ENCODE data around the gene PRKAB1. TPM values are rescaled to one million over a fixed set of nuclear protein-coding genes. Genes with fewer than 3 reads are reported as not detected.

The PRKAB1 gene
- total RNA-seq, 1 donor from 2014 or later = 22.7 TPM

- Mint-ChIP-seq H3K4me3 (ENCODE audit: unreplicated experiment) (no peak overlapping the region), H3K9me3 (ENCODE audit: unreplicated experiment) (no peaks in the 10 kb centered on the region), H3K4me1 (ENCODE audit: low read depth, unreplicated experiment) (peaks cover 4% of the 10 kb centered on the region), H3K36me3 (ENCODE audit: low read depth, unreplicated experiment) (no peaks in the 10 kb centered on the region), H3K27me3 (ENCODE audit: low read depth, unreplicated experiment) (no peaks in the 10 kb centered on the region), H3K27ac (ENCODE audit: unreplicated experiment) (no peak overlapping the region)
- H3K4me1 ChIP-seq (ENCODE audit: insufficient read depth, low read length) = no peaks in the 10 kb centered on the region
- no peak for DNase-seq (ENCODE audit: low read depth)
- H3K27ac ChIP-seq (ENCODE audit: low read depth, low read length) = no peak overlapping the region
- H3K9ac ChIP-seq (ENCODE audit: low read length) = no peak overlapping the region
- no peak overlapping the region for H3K4me2 ChIP-seq (ENCODE audit: low read length)
- H3K4me3 ChIP-seq (ENCODE audit: insufficient read depth, low read depth, low read length) = no peak overlapping the region
- no peaks in the 10 kb centered on the region for H4K20me1 ChIP-seq (ENCODE audit: insufficient read depth, low read length)
- H3K9me3 ChIP-seq (ENCODE audit: insufficient read depth, low read depth, low read length) = no peaks in the 10 kb centered on the region
- no peak for TF ChIP-seq EZH2 (IDR thresholded peaks at IDR 0.05; ENCODE audit: insufficient read depth, low read length)
- TF ChIP-seq, protein P1, sequence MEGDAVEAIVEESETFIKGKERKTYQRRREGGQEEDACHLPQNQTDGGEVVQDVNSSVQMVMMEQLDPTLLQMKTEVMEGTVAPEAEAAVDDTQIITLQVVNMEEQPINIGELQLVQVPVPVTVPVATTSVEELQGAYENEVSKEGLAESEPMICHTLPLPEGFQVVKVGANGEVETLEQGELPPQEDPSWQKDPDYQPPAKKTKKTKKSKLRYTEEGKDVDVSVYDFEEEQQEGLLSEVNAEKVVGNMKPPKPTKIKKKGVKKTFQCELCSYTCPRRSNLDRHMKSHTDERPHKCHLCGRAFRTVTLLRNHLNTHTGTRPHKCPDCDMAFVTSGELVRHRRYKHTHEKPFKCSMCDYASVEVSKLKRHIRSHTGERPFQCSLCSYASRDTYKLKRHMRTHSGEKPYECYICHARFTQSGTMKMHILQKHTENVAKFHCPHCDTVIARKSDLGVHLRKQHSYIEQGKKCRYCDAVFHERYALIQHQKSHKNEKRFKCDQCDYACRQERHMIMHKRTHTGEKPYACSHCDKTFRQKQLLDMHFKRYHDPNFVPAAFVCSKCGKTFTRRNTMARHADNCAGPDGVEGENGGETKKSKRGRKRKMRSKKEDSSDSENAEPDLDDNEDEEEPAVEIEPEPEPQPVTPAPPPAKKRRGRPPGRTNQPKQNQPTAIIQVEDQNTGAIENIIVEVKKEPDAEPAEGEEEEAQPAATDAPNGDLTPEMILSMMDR (IDR thresholded peaks at IDR 0.05; ENCODE audit: insufficient read depth, low read depth, low read length) = no peak
- no peak for FAIRE-seq
- H3K79me2 ChIP-seq (ENCODE audit: insufficient read depth, low read length) = no peaks in the 10 kb centered on the region
- H3K27me3 ChIP-seq (ENCODE audit: insufficient read depth, low read length) = no peaks in the 10 kb centered on the region
- no peak overlapping the region for H2AFZ ChIP-seq (ENCODE audit: low read depth, low read length)
- peaks cover 12% of the 10 kb centered on the region for H3K36me3 ChIP-seq (ENCODE audit: insufficient read depth, low read length)
Measured at GRCh38 chr12:119730381-119730780, 62.4 kb downstream of the PRKAB1 start.

Small RNAs within 50 kb of the gene (microRNA-seq; reads per million reads assigned to microRNA genes)
- gene MIR1178 = not detected

Other genes with a start within 250 kb of the PRKAB1 start
- not detected in 2 replicates for gene TMEM233, start 74.4 kb upstream of the PRKAB1 start, total RNA-seq
- 1.8 and 4.5 TPM in 2 replicates for gene CIT, start 209.2 kb downstream of the PRKAB1 start, total RNA-seq